Measurements from ENCODE around the gene ASGR2. TPM values are rescaled to one million over a fixed set of nuclear protein-coding genes. Genes with fewer than 3 reads are reported as not detected.

The ASGR2 gene
- total RNA-seq, 2 experiments from 2014 or later = 0.20 to 0.36 TPM

GRCh38 chr17:7147772-7148171 is 33.1 kb upstream of the ASGR2 start:
- no peaks in the 10 kb centered on the region for H3K9me3 ChIP-seq (ENCODE audit: control insufficient read depth in 1 of 2, insufficient read depth in 1 of 2, low read length in 2 of 2)
- no peaks in the 10 kb centered on the region for H3K4me1 ChIP-seq (ENCODE audit: insufficient read depth, low read length)
- no peaks in the 10 kb centered on the region for H3K9me3 Mint-ChIP-seq
- H3K36me3 Mint-ChIP-seq (ENCODE audit: low read depth) = no peaks in the 10 kb centered on the region
- no peak overlapping the region for H3K4me3 ChIP-seq (ENCODE audit: low read length)
- no peak for ATAC-seq (ENCODE audit: poor library complexity)
- ChIA-PET CTCF (interaction anchor here (1.2 kb wide), 1 partner anchor 12 kb away, joined by 3 read pairs; no protein-coding TSS in a partner anchor), POLR2A (no interaction called here)
- H3K4me1 Mint-ChIP-seq (ENCODE audit: low read depth) = no peaks in the 10 kb centered on the region
- no peak overlapping the region for H3K4me3 Mint-ChIP-seq
- H3K27ac Mint-ChIP-seq = no peak overlapping the region
- no peak overlapping the region for H3K27ac ChIP-seq (ENCODE audit: low read depth in 1 of 2, low read length in 2 of 2)
- H3K27me3 ChIP-seq (ENCODE audit: control insufficient read depth in 1 of 2, insufficient read depth in 2 of 2, low read length in 2 of 2) = no peaks in the 10 kb centered on the region
- H3K36me3 ChIP-seq (ENCODE audit: insufficient read depth, low read length) = no peaks in the 10 kb centered on the region
- H3K27me3 Mint-ChIP-seq = peaks cover 4% of the 10 kb centered on the region
- TF ChIP-seq, protein P1, sequence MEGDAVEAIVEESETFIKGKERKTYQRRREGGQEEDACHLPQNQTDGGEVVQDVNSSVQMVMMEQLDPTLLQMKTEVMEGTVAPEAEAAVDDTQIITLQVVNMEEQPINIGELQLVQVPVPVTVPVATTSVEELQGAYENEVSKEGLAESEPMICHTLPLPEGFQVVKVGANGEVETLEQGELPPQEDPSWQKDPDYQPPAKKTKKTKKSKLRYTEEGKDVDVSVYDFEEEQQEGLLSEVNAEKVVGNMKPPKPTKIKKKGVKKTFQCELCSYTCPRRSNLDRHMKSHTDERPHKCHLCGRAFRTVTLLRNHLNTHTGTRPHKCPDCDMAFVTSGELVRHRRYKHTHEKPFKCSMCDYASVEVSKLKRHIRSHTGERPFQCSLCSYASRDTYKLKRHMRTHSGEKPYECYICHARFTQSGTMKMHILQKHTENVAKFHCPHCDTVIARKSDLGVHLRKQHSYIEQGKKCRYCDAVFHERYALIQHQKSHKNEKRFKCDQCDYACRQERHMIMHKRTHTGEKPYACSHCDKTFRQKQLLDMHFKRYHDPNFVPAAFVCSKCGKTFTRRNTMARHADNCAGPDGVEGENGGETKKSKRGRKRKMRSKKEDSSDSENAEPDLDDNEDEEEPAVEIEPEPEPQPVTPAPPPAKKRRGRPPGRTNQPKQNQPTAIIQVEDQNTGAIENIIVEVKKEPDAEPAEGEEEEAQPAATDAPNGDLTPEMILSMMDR (IDR thresholded peaks at IDR 0.05) = no peak
- intact Hi-C loops (cut with DNase I, micrococcal nuclease) = no loop called here
- DNase-seq = no peak

GRCh38 chr17:7146115-7146514 is 31.5 kb upstream of the ASGR2 start:
- ChIA-PET CTCF (no interaction called here), POLR2A (no interaction called here)
- Mint-ChIP-seq H3K36me3 (ENCODE audit: low read depth) (no peaks in the 10 kb centered on the region), H3K27ac (no peak overlapping the region), H3K4me1 (ENCODE audit: low read depth) (no peaks in the 10 kb centered on the region), H3K27me3 (peaks cover 3% of the 10 kb centered on the region), H3K4me3 (no peak overlapping the region), H3K9me3 (no peaks in the 10 kb centered on the region)
- no peaks in the 10 kb centered on the region for H3K27me3 ChIP-seq (ENCODE audit: control insufficient read depth in 1 of 2, insufficient read depth in 2 of 2, low read length in 2 of 2)
- no peak overlapping the region for H3K4me3 ChIP-seq (ENCODE audit: low read length)
- no peaks in the 10 kb centered on the region for H3K9me3 ChIP-seq (ENCODE audit: control insufficient read depth in 1 of 2, insufficient read depth in 1 of 2, low read length in 2 of 2)
- TF ChIP-seq, protein P1 (IDR thresholded peaks at IDR 0.05) = no peak
- intact Hi-C loops (cut with DNase I, micrococcal nuclease) = no loop called here
- no peak overlapping the region for H3K27ac ChIP-seq (ENCODE audit: low read depth in 1 of 2, low read length in 2 of 2)
- no peak for ATAC-seq (ENCODE audit: poor library complexity)
- no peak for DNase-seq
- H3K4me1 ChIP-seq (ENCODE audit: insufficient read depth, low read length) = no peaks in the 10 kb centered on the region
- H3K36me3 ChIP-seq (ENCODE audit: insufficient read depth, low read length) = no peaks in the 10 kb centered on the region

- Histone ChIP-seq H3K9me3 (ENCODE audit: control insufficient read depth in 1 of 2, insufficient read depth in 1 of 2, low read length in 2 of 2) (no peaks in the 10 kb centered on the region), H3K36me3 (ENCODE audit: insufficient read depth, low read length) (no peaks in the 10 kb centered on the region), H3K27me3 (ENCODE audit: control insufficient read depth in 1 of 2, insufficient read depth in 2 of 2, low read length in 2 of 2) (peaks cover 0 to 3% of the 10 kb centered on the region in 2 experiments), H3K4me3 (ENCODE audit: low read length) (no peak overlapping the region), H3K27ac (ENCODE audit: low read depth in 1 of 2, low read length in 2 of 2) (no peak overlapping the region), H3K4me1 (ENCODE audit: insufficient read depth, low read length) (no peaks in the 10 kb centered on the region)
- DNase-seq = no peak
- ChIA-PET CTCF (interaction anchor here (0.6 kb wide), 1 partner anchor 96 kb away, joined by 3 read pairs; no protein-coding TSS in a partner anchor), POLR2A (no interaction called here)
- H3K4me3 Mint-ChIP-seq = no peak overlapping the region
- no peaks in the 10 kb centered on the region for H3K9me3 Mint-ChIP-seq
- no peak overlapping the region for H3K27ac Mint-ChIP-seq
- H3K27me3 Mint-ChIP-seq = peaks cover 7% of the 10 kb centered on the region
- H3K4me1 Mint-ChIP-seq (ENCODE audit: low read depth) = no peaks in the 10 kb centered on the region
- no peaks in the 10 kb centered on the region for H3K36me3 Mint-ChIP-seq (ENCODE audit: low read depth)
- TF ChIP-seq, protein P1 (IDR thresholded peaks at IDR 0.05) = no peak
- no peak for ATAC-seq (ENCODE audit: poor library complexity)
- intact Hi-C loops (cut with DNase I, micrococcal nuclease) = no loop called here
Measured at GRCh38 chr17:7144213-7144612, 29.6 kb upstream of the ASGR2 start.

Data from CD4-positive, alpha-beta T cell (primary cell).